ENCODE measurements around the gene HEPHL1. TPM values are rescaled to one million over a fixed set of nuclear protein-coding genes. Genes with fewer than 3 reads are reported as not detected.

HEPHL1 gene
- total RNA-seq, 1 donor from 2014 or later, result not detected

- Mint-ChIP-seq H3K27me3 (ENCODE audit: low read depth) (peaks cover 13% of the 10 kb centered on the region), H3K4me1 (ENCODE audit: low read depth) (no peaks in the 10 kb centered on the region), H3K9me3 (ENCODE audit: low read depth) (peaks cover 8% of the 10 kb centered on the region), H3K4me3 (ENCODE audit: unreplicated experiment) (no peak overlapping the region), H3K36me3 (ENCODE audit: low read depth) (no peaks in the 10 kb centered on the region), H3K27ac (ENCODE audit: unreplicated experiment) (no peak overlapping the region)
- DNase-seq (ENCODE audit: low spot score), result no peak
- no peak for TF ChIP-seq CTCF (IDR thresholded peaks at IDR 0.05)
Measured at GRCh38 chr11:94049351-94049750, 28.2 kb downstream of the HEPHL1 start.

GRCh38 chr11:94058630-94059029 is 37.5 kb downstream of the HEPHL1 start:
- DNase-seq (ENCODE audit: low spot score), result no peak
- Mint-ChIP-seq H3K27ac (ENCODE audit: unreplicated experiment) (no peak overlapping the region), H3K27me3 (ENCODE audit: low read depth) (peaks cover 20% of the 10 kb centered on the region), H3K36me3 (ENCODE audit: low read depth) (no peaks in the 10 kb centered on the region), H3K9me3 (ENCODE audit: low read depth) (peaks cover 10% of the 10 kb centered on the region), H3K4me3 (ENCODE audit: unreplicated experiment) (no peak overlapping the region), H3K4me1 (ENCODE audit: low read depth) (no peaks in the 10 kb centered on the region)
- TF ChIP-seq CTCF (IDR thresholded peaks at IDR 0.05), result no peak

- Mint-ChIP-seq H3K4me3 (ENCODE audit: unreplicated experiment) (no peak overlapping the region), H3K27me3 (ENCODE audit: low read depth) (peaks cover 19% of the 10 kb centered on the region), H3K9me3 (ENCODE audit: low read depth) (peaks cover 10% of the 10 kb centered on the region), H3K36me3 (ENCODE audit: low read depth) (no peaks in the 10 kb centered on the region), H3K4me1 (ENCODE audit: low read depth) (no peaks in the 10 kb centered on the region), H3K27ac (ENCODE audit: unreplicated experiment) (no peak overlapping the region)
- DNase-seq (ENCODE audit: low spot score), result no peak
- no peak for TF ChIP-seq CTCF (IDR thresholded peaks at IDR 0.05)
Measured at GRCh38 chr11:94059065-94059464, 37.9 kb downstream of the HEPHL1 start.

- no peak for DNase-seq (ENCODE audit: low spot score)
- no peaks in the 10 kb centered on the region for H3K4me1 Mint-ChIP-seq (ENCODE audit: low read depth)
- H3K36me3 Mint-ChIP-seq (ENCODE audit: low read depth), result no peaks in the 10 kb centered on the region
- H3K27me3 Mint-ChIP-seq (ENCODE audit: low read depth), result peaks cover 18% of the 10 kb centered on the region
- no peak overlapping the region for H3K4me3 Mint-ChIP-seq (ENCODE audit: unreplicated experiment)
- no peak overlapping the region for H3K27ac Mint-ChIP-seq (ENCODE audit: unreplicated experiment)
- TF ChIP-seq CTCF (IDR thresholded peaks at IDR 0.05), result no peak
- H3K9me3 Mint-ChIP-seq (ENCODE audit: low read depth), result peaks cover 5% of the 10 kb centered on the region
Measured at GRCh38 chr11:94060401-94060800, 39.2 kb downstream of the HEPHL1 start.

GRCh38 chr11:94062360-94062759 is 41.2 kb downstream of the HEPHL1 start:
- H3K9me3 Mint-ChIP-seq (ENCODE audit: low read depth), result no peaks in the 10 kb centered on the region
- DNase-seq (ENCODE audit: low spot score), result no peak
- no peak overlapping the region for H3K27ac Mint-ChIP-seq (ENCODE audit: unreplicated experiment)
- H3K36me3 Mint-ChIP-seq (ENCODE audit: low read depth), result no peaks in the 10 kb centered on the region
- no peaks in the 10 kb centered on the region for H3K4me1 Mint-ChIP-seq (ENCODE audit: low read depth)
- no peak overlapping the region for H3K4me3 Mint-ChIP-seq (ENCODE audit: unreplicated experiment)
- H3K27me3 Mint-ChIP-seq (ENCODE audit: low read depth), result peaks cover 23% of the 10 kb centered on the region
- no peak for TF ChIP-seq CTCF (IDR thresholded peaks at IDR 0.05)

All from chondrocyte (in vitro differentiated cells).